ENCODE data around the gene MRPS34.

DNA sequence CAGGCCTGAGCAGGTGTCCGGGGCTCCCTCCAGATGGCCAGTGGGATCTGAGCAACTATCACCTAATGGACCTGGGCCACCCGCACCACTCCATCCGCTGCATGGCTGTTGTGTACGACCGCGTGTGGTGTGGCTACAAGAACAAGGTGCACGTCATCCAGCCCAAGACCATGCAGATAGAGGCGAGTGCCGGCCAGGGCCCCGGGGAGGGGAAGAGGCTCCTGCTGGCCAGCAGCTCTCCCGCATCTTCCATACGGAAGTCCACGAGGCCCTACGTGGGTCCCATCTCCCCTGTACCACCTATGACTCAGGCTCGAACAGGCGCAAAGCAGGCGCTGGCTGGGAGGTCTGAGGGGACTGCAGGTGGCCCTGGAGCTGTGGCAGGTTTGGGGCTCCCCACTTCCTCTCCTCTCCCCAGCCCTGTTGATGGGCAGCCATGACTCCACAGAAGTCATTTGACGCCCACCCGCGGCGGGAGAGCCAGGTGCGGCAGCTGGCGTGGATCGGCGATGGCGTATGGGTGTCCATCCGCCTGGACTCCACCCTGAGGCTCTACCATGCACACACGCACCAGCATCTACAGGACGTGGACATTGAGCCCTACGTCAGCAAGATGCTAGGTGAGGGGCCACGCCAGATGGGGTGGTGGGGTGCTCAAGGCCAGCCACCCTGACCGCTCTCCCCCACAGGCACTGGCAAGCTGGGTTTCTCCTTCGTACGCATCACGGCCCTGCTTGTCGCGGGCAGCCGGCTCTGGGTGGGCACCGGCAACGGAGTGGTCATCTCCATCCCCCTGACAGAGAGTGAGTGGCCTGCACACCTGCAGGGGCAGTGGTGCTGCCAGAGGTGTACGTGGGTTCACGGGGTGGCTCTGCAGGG is 5.6 kb downstream of the MRPS34 start:
- TF ChIP-seq CTCF (IDR thresholded peaks at IDR 0.05; ENCODE audit: low read depth, low read length): no peak
- no peak for TF ChIP-seq EZH2phosphoT487 (IDR thresholded peaks at IDR 0.05; ENCODE audit: low read depth)

Data from OCI-LY3 (cell line).